Mucosa of gallbladder (tissue), 1 donor: ENCODE data around the gene RILPL2. TPM values are rescaled to one million over a fixed set of nuclear protein-coding genes. Genes with fewer than 3 reads are reported as not detected.
A peak's percentile ranks its signal among the peaks of the same experiment; 100 is the strongest.
"Not testable (repeated sequence)": the region's sequence is repeated elsewhere in the genome, so short reads cannot be mapped to it uniquely, and the experiment has no call there.

ENCODE experiments used
- DNase-seq: peaks from one replicate; pipeline ENCODE4 v3.0.0-alpha.2; 2020; ENCODE audit warnings: low spot score
- total RNA-seq: library from RNA; stranded (reverse); gene quantifications from one replicate; pipeline ENCODE4 v1.2.1, GENCODE V29; 2021
- donor health status: DM: no; HTN: no; CAD: no.

RILPL2 gene, protein sequence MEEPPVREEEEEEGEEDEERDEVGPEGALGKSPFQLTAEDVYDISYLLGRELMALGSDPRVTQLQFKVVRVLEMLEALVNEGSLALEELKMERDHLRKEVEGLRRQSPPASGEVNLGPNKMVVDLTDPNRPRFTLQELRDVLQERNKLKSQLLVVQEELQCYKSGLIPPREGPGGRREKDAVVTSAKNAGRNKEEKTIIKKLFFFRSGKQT
- total RNA-seq, result 6.2 TPM

DNA sequence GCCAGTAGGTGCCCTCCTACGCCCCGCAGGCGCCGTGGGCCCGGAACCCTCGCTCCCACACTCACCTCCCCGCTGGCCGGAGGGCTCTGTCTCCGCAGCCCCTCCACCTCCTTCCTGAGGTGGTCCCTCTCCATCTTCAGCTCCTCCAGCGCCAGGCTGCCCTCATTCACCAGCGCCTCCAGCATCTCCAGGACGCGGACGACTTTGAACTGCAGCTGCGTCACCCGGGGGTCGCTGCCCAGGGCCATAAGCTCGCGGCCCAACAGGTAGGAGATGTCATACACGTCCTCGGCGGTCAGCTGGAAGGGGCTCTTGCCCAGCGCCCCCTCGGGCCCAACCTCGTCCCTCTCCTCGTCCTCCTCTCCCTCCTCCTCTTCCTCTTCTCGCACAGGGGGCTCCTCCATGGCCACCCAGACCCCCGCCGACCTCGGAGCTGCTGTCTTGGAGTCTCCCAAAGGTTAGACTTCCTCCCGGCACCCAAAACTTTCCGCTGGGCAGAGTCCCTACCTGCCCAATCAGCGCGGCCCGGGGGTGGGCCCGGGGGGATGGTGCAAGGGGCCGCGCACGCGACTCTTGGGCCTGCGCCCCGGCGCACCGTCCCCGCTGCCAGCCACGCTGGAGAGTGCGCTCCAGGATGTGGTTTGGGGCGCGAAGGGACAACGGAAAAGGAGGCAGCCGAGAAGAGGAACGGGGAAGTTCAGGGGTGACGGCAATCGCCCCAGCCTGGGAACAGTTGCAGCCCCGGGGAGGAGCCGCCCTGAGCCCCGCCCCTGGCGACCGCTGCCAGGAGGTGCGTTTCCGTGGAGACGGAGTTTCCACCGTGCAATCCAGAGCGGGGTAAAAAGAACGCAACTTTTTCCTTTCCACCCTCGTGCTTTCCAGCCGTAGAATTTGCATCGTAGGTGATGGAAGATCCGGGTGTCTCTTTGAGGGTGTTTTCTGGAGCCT is at the start of gene RILPL2:
TSS of gene RILPL2 (minus strand) at position 668 of the 948 bp plus-strand sequence. CDS start at position 404, 264 bp downstream.
- peak; percentile 90 for DNase-seq

DNA sequence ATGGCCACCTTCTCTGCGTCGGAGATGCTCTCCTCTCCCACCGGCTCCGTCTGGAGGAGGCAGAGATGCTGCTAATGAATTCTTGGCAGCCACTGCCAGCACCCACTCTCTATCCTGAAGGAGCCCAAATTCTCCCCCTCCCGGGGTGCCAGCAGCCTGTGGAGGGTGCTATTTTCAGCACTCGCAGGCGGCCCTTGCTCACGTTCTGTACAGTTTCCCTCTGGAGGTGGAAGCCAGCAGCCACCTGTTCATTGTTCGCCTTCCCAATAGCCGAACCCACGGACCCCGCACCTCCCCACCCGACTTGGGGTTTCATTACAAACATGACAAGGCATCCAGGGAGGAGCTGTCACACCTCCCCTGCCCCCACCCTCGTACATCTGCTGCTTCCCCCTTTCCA is 49.3 kb upstream of the RILPL2 start:
- DNase-seq, result no peak

DNA sequence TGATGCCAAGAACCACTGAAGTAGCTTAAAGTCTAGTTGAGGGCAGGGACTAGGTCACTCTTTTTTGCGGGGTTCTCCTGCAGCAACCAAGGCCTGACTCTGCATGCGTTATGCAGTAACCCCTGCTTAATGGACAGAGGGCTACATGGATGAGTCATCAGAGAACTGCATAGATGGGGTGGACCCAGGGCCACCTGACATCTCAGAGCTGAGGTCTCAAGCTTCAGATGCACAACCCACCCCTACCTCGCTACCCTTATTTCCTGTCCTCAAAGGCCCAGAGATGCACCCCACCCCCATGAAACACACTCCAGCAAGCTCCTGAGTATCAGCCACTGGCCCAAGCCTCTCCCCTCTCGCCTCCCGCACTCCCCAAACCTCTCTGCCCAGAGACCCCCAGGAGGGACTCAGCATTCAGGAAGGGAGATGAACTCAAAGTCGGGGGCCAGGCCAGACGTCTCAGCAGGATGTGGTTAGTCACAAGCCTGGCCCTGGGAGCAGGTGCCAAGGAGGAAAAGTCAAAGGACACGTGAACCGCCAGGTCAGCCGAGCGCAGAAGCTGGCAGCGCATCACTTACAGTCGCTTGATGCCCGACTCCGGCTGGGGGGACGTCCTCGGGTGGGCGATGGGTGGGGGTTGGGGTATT is 47.2 kb upstream of the RILPL2 start:
- DNase-seq, result no peak

DNA sequence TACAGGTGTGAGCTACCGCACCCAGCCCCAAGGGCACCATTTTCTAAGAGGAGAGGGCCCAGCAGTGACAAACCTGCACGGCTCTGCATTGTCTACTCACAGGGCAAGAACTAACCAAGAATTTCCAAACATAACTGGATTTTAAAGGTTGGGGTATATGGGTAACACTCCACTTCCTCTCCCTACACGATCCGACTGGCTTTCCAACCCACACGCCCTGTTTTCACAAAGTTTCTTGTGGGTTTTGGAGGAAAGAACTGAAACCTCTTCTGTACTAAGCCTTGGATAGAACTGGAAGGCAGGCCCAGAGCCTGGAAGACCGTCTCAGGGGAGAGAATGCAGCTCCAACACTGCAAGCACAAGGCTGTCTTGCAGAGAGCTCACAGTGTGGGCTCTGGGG is 46.4 kb upstream of the RILPL2 start:
- no peak for DNase-seq

DNA sequence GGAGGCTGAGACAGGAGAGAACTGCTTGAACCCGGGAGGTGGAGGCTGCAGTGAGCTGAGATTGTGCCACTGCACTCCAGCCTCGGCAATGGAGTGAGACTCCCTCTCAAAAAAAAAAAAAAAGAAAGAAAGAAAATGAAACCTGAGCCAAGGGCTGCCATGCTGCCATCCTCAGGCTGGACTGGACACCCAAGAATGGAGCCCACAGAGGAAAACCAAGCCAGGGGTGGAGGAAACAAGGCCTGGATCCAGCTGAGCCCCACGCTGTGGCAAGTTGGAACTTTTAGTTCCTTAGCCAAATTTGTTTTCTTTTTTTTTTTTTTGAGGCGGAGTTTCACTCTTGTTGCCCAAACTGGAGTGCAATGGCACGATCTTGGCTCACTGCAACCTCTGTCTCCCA is 44.8 kb upstream of the RILPL2 start:
- not testable (repeated sequence) for DNase-seq

DNA sequence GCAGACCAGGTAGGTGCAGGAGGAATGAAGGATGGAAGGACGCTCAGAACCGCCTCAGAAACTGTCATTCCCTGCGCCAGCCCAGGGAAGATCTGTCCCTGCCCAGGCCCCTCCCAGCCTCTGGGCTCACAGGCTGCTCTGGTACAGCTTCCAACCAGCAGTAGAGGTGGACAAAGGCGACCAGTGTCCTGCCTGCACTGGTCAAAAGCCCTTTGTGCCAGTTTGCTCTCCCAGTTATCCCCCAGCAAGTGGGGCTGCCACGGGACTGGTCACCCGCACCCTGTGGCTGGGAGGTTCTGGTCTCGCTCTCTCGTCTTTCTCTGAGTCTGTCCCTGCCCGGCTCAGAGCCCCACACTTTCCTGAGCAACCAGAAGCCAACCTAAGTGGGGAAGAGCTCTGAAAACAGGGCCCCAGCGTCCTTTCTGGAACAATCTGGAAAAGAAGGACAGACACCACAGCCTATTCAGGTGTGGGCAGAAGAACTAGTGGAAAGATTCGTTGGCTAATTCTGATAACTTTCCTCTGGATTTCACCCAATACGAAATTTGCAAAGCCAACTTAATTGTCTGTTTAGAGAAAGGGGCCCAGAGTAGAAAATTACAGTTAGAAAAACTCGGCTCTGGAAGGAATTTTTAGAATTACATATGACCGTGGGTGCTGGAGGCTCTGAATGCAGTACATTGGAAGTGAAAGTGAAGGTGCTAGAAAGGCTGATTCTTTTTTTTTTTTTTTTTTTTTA is 43.1 kb upstream of the RILPL2 start:
- DNase-seq, result no peak

DNA sequence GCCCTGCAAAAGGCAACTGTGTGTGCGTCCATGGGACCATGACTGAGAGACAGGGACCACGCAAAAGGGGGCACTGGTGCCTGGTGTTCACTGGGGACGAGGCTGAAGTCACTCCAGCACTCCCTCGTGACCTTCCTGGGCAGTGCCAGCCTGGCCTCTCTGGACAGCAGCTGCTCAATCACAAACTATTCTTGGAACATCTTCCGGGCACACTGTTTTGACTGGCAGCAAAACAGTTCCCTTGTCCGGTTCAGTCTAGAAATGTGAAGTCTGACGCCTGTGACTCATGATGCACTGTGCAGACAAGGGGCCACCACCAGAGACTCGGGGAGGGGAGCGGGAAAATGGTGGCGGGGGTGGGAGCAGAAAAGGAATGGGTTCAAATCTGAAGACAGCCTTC is 42.3 kb upstream of the RILPL2 start:
- DNase-seq, result no peak

DNA sequence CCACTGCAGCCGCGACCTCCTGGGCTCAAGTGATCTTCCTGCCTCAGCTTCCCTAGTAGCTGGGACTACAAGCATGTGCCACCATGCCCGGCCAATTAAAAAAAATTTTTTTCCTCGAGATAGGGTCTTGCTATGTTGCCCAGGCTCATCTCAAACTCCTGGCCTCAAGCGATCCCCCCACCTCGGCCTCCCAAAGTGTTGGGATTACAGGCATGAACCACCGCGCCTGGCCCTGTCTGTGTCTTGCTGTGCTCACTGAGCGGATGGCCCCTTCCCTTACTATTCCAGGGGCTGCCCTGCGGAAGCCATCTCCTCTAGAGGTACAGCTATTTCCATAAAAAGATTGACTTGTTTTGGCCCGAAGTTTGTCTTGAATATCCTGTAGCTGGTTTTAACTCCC is 41.6 kb upstream of the RILPL2 start:
- DNase-seq, result no peak

DNA sequence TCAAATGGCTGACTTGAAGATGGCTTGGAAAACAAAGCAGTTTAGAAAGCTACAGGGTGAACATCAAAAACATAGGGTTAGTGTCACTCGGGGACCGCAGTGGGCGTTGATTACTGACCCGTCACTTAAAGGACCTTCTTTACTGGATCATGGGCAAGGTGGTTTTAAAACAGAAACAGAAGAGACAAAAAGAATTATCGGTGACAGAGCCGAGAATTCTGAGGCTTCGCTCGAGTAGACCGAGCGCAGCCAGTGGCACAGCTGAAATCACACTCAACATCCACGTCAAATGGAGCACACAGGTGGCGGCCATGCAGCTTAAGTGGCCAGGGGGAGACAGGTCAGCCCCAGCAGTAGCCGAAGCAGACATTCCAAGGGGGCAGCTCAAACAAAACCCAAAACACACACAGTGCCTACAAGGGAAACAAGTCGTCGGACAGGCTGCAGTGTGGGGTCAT is 38.8 kb upstream of the RILPL2 start:
- DNase-seq, result no peak

DNA sequence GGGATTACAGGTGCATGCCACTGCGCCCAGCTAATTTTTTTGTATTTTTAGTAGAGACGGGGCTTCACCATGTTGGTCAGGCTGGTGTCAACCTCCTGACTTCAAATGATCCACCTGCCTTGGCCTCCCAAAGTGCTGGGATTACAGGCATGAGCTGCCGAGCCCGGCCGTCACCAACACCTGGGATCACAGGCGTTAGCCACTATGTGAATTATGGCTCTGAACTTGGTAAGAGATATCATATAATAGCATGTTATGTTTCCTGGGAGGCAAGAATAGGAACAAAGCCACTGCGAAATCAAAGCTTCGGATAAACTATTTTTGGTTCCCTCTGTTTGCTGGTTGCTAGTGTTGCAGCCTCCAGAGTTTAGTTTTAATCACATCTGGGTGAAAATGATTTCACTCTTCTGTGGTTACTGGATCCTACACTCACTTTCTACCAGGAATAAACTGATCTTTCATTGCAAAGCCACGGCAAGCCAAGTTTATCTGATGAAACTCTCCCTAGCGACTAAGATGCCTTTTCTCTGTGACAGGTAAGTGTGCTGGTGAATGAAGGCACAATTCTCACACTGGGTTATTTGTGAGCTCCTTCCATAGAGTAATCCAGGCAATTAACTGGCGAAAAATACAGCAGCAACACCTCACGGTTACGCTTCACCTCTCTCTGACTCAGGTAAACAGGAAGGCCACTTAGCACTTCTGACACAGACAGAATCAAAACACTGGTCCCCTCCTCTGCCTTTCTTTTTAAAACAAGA is 38.2 kb upstream of the RILPL2 start:
- DNase-seq, result no peak

DNA sequence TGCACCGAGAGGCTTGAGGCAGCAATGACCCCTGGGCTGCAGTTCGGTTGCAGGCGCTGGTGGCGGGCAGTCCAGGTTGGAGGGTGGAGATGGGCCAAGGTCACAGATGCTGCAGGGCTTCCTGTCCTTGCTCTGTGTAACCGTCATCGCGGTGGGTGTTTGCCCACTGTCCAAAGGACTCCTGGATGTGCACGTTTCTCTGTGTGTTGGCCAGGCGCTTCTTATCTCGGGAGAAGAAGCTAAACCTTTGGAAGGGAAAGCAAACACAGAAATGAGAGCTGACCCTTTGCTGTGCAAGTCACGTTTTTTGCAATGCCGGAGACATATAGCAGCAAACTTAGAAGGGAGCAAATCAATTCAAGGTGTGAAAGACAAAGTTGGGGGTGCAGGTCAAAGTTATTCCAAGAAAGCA is 36.0 kb upstream of the RILPL2 start:
- DNase-seq, result no peak

DNA sequence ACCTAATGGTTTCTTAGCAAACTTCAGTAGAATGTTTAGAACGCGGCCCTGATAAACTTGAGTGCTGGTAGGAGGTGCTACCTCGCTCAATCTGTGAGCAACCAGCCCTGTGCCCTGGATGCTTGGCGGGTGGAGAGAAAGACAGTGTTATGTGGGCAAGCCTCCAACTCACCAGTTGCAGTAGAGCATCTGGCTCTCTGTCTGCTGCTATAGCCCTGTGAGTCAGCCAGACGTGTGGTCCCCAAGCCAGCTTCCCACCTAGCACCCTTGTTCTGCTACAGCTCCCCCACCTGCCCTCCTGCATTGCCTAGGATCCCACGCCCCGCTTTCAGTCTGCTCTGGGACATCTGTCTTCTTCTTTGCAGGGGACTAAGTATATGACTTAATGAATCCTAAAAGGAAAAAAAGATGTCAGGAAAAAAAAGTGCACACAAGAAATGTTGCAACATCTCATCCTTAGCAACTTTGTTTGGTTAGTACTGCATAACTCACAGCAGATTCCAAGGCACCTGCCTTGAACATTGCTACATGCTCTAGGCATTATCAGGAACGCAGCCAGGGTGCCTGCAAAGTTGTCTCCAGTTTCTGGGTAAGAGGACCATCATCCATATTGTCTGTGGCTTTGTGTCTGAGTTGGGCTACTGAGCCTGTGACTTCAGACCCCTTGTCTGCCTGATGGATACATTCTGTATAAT is 35.0 kb upstream of the RILPL2 start:
- DNase-seq, result no peak

DNA sequence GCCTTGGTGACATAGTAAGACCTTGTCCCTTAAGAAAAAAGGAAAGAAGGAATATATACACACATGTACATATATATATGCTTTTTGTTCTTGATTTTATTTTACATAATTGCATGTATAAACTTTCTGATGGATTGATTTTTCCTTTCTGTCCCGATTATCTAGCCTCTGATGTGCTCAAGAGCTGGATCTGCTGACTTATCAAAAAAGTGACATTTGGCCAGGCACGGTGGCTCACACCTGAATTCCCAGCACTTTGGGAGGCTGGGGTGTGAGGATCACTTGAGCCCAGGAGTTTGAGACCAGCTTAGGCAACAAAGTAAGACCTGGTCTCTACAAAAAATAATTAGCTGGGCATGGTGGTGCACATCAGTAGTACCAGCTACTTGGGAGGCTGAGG is 33.5 kb upstream of the RILPL2 start:
- no peak for DNase-seq

DNA sequence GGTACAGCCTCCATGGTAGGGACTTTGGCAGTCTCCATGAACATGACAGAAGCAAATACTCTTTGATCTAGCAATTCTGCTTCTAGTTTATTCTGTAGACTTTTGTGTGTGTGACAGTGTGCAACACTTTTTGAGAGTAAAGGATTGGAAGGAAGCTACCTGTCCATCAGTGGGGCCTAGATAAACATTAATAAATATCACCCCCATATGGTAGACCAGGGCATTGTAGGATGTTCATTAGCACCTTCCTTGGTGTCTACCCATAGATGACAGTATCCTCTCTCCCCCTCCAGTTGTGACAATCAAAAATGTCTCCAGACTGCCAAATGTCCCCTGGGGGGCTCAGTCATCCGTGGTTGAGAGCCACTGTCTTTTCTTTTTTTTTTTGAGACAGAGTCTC is 32.3 kb upstream of the RILPL2 start:
- DNase-seq, result no peak

DNA sequence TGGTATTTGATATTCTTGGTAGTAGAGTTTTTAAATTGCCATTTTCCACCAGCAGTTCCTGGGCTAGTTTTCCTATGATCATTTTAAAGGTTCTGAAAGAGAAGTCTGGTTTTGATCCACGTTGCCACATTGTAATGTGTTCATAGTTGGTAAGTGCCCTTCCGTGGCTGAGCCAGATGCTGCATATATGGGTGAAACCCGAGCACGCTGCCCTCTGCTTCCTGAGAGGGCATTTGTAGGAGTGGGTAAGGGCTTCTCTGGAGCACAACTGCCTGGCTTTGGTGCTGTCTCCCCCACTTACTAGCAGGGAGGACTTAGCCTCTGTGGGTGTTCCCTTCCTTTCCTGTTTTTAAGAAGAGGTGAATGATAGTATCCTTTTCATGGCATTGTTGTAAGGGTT is 28.6 kb upstream of the RILPL2 start:
- no peak for DNase-seq

DNA sequence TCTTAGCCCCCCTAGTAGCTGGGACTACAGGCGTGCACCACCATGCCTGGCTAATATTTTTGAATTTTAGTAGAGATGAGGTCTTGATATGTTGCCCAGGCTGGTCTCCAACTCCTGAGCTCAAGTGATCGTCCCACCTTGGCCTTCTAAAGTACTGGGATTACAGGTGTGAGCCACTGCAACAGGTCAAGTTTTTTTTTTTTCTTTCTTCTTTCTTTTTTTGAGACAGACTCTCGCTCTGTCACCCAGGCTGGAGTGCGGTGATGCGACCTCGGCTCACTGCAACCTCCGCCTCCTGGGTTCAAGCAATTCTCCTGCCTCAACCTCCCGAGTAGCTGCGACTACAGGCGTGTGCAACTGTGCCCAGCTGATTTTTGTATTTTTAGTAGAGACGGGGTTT is 26.7 kb upstream of the RILPL2 start:
- DNase-seq, result not testable (repeated sequence)

DNA sequence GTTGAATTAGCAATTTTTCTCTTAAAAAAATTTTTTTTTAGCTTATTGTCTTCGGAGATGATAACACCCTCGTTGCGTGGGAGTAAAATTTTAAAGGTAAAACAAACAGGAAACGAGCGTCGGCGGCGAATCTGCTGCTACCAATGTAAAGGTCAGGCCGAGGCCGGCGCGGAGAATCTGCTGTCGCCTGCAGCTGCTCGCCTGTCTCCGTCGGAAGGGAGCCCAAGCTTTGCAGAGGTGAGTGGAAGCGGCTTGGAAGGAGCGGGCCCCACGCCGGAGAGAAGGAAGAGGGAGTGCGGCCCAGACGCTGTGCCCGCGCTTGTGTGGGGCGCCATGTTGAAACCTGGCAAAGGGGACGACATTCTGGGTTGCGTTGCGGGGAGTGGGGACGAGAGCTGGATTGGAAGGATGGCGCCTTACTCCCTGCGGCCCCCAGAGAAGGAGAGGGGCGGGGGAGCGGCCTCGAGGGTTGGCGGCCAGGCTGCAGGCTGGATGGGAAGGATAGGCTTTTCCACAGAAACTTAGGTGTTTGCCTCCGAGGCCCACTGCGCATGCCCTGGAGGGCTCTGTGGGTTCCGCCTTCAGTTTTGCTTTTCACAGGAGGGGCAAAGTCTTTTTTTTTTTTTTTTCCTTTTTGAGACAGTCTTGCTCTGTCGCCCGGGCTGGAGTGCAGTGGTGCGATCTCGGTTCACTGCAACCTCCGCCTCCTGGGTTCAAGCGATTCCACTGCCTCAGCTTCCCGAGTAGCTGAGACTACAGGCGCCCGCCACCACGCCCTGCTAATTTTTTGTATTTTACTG is 21.7 kb upstream of the RILPL2 start, which contains the start of gene SNRNP35:
TSS of gene SNRNP35 (plus strand) at position 160 of the 800 bp plus-strand sequence. CDS start 7,402 bp downstream, outside the sequence.
- peak; percentile 80 for DNase-seq

DNA sequence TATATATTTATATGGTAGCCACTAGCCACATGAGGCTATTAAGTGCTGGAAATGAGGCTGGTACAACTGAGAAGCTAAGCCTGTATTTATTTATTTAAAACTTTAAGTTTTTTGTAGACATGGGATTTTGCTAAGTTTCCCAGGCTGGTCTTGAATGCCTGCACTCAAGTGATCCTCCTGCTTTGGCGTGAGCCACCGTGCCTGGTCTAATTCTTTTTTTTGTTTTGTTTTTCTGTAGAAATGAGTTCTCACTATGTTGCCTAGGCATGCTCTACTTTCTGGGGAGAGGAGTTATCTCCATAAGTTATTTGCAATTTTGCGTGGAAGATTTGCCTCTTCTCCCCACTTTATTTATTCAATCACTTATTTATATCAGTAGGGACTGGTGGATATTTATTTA is 16.7 kb upstream of the RILPL2 start:
- no peak for DNase-seq

DNA sequence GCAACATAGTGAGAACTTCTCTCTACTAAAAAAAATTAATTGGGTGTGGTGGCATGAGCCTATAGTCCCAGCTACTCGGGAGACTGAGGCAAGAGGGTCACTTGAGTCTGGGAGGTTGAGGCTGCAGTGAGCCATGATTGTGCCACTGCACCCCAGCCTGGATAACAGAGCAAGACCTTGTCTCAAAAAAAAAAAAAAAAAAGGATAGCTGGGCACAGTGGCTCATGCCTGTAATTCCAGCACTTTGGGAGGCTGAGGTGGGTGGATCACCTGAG is 15.7 kb upstream of the RILPL2 start:
- DNase-seq, result not testable (repeated sequence)

DNA sequence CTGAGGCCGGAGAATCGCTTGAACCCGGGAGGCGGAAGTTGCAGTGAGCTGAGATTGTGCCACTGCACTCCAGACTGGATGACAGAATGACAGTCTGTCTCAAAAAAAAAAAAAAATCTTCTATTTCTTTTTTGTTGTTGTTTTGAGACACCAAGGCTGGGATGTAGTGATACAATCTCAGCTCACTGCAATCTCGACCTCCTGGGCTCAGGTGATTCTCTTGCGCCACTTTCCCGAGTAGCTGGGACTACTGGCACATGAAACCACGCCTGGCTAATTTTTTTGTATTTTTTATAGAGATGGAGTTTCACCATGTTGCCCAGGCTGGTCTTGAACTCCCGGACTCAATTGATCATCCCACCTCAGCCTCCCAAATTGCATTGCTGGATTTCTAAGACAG is 14.2 kb upstream of the RILPL2 start:
- no peak for DNase-seq
